Mesodermal cell (in vitro differentiated cells): ENCODE measurements around the gene CD6.

ENCODE experiments used
- H3K27ac ChIP-seq: 2 replicates; pipeline ENCODE4 v1.7.0; 2013; ENCODE audit warnings: mild to moderate bottlenecking, low read depth, low read length, moderate library complexity; ENCODE audit not compliant: severe bottlenecking
- H3K36me3 ChIP-seq: 2 replicates; pipeline ENCODE4 v1.7.1; 2013; ENCODE audit warnings: mild to moderate bottlenecking, low read length, moderate library complexity; ENCODE audit not compliant: control insufficient read depth, insufficient read depth
- H3K4me1 ChIP-seq: one replicate; pipeline ENCODE4 v1.7.1; 2013; ENCODE audit warnings: mild to moderate bottlenecking, low read length; ENCODE audit not compliant: insufficient read depth, control insufficient read depth, poor library complexity, severe bottlenecking
- H3K4me3 ChIP-seq: 2 replicates; pipeline ENCODE4 v1.7.0; 2013; ENCODE audit warnings: low read length, control low read depth, mild to moderate bottlenecking; ENCODE audit not compliant: insufficient read depth, poor library complexity, severe bottlenecking; ENCODE audit errors: extremely low read depth
- H3K9me3 ChIP-seq: 2 replicates; pipeline ENCODE4 v1.7.1; 2013; ENCODE audit warnings: mild to moderate bottlenecking, low read length, moderate library complexity; ENCODE audit not compliant: control insufficient read depth
- WGBS, 2 experiments: methylation state at CpG; one replicate each; pipeline ENCODE4 v1.1.5; 2013; ENCODE audit warnings: missing lambda C conversion rate in 2 of 2; ENCODE audit not compliant: insufficient coverage in 2 of 2; 5-methylcytosine and 5-hydroxymethylcytosine counted together

Gene CD6

DNA sequence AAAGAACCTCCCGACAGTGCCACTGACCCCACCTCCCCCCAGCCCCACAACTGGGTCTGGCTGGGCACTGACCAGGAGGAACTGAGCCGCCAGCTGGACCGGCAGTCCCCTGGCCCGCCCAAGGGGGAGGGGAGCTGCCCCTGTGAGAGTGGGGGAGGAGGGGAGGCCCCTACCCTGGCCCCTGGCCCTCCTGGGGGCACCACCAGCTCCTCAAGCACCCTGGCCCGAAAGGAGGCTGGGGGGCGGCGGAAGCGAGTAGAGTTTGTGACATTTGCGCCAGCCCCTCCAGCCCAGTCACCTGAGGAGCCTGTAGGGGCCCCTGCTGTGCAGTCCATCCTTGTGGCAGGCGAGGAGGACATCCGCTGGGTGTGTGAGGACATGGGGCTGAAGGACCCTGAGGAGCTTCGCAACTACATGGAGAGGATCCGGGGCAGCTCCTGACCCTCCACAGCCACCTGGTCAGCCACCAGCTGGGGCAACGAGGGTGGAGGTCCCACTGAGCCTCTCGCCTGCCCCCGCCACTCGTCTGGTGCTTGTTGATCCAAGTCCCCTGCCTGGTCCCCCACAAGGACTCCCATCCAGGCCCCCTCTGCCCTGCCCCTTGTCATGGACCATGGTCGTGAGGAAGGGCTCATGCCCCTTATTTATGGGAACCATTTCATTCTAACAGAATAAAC lies 34.9 kb upstream of the CD6 start:
- Histone ChIP-seq H3K9me3 (no peaks in the 10 kb centered on the region), H3K4me3 (no peak overlapping the region), H3K4me1 (no peaks in the 10 kb centered on the region), H3K27ac (no peak overlapping the region), H3K36me3 (peaks cover 41% of the 10 kb centered on the region)
- WGBS, 2 experiments, result 87 to 94% methylated on average over 14 of the region's 18 CpGs

- Histone ChIP-seq H3K36me3 (peaks cover 36% of the 10 kb centered on the region), H3K4me1 (no peaks in the 10 kb centered on the region), H3K27ac (no peak overlapping the region), H3K4me3 (no peak overlapping the region), H3K9me3 (no peaks in the 10 kb centered on the region)
- WGBS, 2 experiments, result 91 to 97% methylated on average over 9 to 11 of the region's 12 CpGs
Observed at GRCh38 chr11:60937144-60937527, 34.3 kb upstream of the CD6 start.

DNA sequence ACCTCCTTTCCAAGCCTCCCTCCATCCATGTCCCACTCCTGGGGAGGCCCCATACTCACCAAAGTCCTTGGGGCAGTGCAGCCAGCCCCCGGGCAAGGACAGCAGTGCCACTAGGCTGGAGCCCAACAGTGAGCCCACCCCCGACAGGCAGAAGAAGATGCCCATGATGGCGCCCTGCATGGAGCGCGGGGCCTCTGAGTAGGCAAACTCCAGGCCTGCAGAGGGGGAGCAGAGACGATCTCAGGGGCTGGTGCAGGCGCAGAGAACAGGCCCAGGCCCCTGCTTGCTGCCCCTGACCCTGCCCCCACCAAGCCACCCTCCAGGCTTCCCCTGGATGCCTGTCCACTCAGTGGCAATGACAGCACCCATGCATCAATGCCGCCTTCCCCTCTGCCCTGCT lies 33.7 kb upstream of the CD6 start:
- no peaks in the 10 kb centered on the region for H3K4me1 ChIP-seq
- H3K27ac ChIP-seq, result no peak overlapping the region
- no peak overlapping the region for H3K4me3 ChIP-seq
- peaks cover 29% of the 10 kb centered on the region for H3K36me3 ChIP-seq
- WGBS, 2 experiments, result 92 to 96% methylated on average over 5 to 8 of the region's 8 CpGs
- no peaks in the 10 kb centered on the region for H3K9me3 ChIP-seq

- Histone ChIP-seq H3K9me3 (no peaks in the 10 kb centered on the region), H3K27ac (no peak overlapping the region), H3K4me1 (no peaks in the 10 kb centered on the region), H3K4me3 (no peak overlapping the region), H3K36me3 (peaks cover 23% of the 10 kb centered on the region)
- WGBS, 2 experiments, result 75 to 86% methylated on average over 9 of the region's 9 CpGs
Observed at GRCh38 chr11:60938500-60938899, 33.0 kb upstream of the CD6 start.

- no peaks in the 10 kb centered on the region for H3K9me3 ChIP-seq
- 96 to 98% methylated on average over 7 of the region's 7 CpGs for WGBS, 2 experiments
Observed at GRCh38 chr11:60939301-60939700, 32.2 kb upstream of the CD6 start.

DNA sequence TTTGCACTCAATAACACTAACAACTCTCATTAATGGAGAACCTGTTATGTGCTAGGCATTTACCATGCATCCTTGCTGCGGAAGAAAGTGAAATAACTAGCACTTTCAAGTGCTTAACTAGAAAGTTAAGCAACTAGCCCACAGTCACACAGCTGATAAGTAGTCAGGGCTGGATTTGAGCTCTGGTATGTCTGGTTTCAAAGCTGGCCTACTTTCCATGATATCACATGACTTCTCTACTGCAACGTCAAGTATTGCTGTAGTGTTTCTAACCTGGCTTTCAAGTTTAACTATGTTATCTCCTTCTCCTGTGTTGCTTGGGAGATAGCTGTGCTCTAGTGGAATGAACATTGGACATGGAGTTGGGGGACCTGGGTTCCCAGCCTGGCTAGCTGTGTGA lies 31.6 kb upstream of the CD6 start:
- Histone ChIP-seq H3K9me3 (no peaks in the 10 kb centered on the region), H3K36me3 (peaks cover 11% of the 10 kb centered on the region), H3K4me3 (no peak overlapping the region), H3K4me1 (no peaks in the 10 kb centered on the region), H3K27ac (no peak overlapping the region)
- 100% methylated on average over 1 of the region's 2 CpGs for WGBS, 2 experiments

More at GRCh38 chr11:60939301-60939700, 32.2 kb upstream of the CD6 start:
- Histone ChIP-seq H3K4me1 (no peaks in the 10 kb centered on the region), H3K27ac (no peak overlapping the region), H3K36me3 (peaks cover 16% of the 10 kb centered on the region), H3K4me3 (no peak overlapping the region)

DNA sequence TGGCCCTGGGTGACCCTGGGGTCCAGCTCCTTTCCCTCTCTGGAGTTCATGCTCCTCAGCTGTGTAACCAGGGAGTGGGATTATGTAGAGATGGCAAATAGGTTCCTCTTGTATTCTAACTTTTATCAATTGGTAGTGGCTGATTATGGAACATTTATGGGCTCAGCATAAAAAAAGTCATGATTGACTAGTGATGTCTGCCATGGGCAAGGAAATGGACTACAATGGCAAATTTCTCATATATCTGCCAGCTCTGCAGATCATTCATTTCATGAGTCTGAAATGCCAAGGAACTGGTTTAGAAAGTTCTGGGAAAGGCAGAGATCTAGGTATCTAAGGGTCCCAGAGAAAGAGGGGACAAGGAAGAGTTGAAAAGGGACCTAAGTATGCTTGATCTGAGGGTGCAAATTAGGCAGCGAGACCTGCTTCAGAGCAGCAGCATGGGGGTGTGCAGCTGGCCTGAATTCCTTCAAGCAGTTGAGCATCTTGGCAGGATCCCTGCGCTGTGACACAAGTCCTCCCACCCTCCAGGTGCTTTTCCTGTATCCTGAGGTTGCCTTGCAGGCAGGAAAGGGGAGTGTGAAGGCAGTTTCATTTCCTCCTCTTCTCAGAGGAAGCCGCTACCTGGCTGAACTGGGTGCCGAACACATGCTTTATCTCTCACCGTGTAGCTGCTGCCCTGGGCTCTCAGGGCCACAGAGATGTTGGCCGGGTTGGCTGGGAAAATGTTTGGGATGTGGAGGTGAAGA lies 29.9 kb upstream of the CD6 start:
- H3K27ac ChIP-seq, result no peak overlapping the region
- peaks cover 4% of the 10 kb centered on the region for H3K36me3 ChIP-seq
- H3K9me3 ChIP-seq, result no peaks in the 10 kb centered on the region
- no peaks in the 10 kb centered on the region for H3K4me1 ChIP-seq
- H3K4me3 ChIP-seq, result no peak overlapping the region
- WGBS, 2 experiments, result 93 to 98% methylated on average over 2 to 5 of the region's 6 CpGs

- H3K9me3 ChIP-seq, result no peaks in the 10 kb centered on the region
- H3K36me3 ChIP-seq, result no peaks in the 10 kb centered on the region
- 81 to 88% methylated on average over 3 to 4 of the region's 4 CpGs for WGBS, 2 experiments
- H3K27ac ChIP-seq, result no peak overlapping the region
- no peak overlapping the region for H3K4me3 ChIP-seq
- no peaks in the 10 kb centered on the region for H3K4me1 ChIP-seq
Observed at GRCh38 chr11:60942219-60942618, 29.3 kb upstream of the CD6 start.

DNA sequence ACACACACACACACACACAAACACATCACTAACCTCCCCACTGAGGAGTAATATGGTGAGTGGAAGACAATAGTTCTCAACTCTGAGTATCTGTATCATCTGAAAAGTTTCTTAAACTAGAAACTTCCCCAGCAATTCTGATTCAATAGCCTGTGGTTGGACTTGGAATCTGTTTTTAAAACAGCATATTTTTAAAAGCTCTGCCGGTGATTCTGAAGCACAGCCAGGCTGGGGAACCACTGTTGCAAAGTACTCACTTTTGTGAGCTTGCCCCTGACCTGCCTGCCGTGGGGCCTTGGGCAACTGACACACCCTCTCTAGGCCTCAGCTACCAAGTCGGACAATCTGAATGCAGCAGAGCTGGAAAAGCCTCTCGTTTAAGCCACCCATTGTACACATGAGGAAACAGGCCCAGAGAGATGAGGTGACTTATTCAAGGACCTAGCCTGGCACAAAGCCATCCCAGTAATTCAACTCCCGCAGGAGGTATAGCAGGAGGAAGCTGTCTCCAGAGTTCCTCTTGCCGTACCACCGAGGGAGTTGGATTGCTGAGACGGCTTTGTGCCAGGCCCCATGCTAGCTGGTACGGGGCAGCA lies 28.4 kb upstream of the CD6 start:
- 92% methylated on average over 5 to 7 of the region's 9 CpGs for WGBS, 2 experiments

DNA sequence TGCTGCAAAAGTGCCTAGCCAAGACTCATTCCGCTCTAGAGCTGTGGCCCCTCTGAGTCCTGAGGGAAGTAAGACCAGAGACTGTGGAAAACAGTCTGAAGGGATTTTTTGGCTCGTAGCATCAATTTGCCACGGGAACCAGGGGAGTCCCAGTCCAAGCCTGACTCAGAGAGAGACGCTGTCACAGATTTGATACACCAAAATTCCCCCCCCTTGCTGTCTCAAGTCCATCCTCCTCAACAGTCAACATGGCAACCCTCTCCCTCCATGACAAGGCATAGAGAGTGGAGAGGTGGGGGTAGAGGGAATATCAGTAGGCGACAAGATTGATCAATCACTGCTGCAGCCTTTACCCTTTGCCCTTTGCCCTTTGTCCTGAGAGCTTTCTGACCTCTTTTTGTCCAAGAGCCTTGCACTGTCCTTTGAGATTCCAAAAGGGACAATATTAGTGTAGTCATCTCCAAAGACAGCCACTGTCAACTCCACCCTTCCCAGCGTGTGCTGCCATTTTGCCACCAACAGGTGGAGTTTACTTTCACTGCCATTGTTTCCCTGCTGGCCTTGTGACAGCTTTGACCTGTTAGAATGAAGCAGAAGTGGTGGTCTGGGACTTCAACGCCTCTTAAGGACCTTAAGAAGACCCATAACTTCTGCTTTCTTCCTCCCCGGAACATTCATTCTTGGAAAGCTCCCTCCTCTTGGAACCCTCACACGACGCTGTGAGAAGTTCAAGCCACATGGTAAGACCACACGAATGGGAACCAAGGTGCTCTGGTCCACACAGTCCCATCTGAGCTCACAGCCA lies 26.8 kb upstream of the CD6 start:
- H3K4me1 ChIP-seq, result no peaks in the 10 kb centered on the region
- no peaks in the 10 kb centered on the region for H3K9me3 ChIP-seq
- H3K4me3 ChIP-seq, result no peak overlapping the region
- H3K36me3 ChIP-seq, result no peaks in the 10 kb centered on the region
- no peak overlapping the region for H3K27ac ChIP-seq
- 74 to 91% methylated on average over 4 to 10 of the region's 11 CpGs for WGBS, 2 experiments

More for the DNA sequence above, 28.4 kb upstream of the CD6 start:
- Histone ChIP-seq H3K9me3 (no peaks in the 10 kb centered on the region), H3K36me3 (no peaks in the 10 kb centered on the region), H3K4me1 (no peaks in the 10 kb centered on the region), H3K4me3 (no peak overlapping the region), H3K27ac (no peak overlapping the region)
